Memory B cell (primary cell): ENCODE results near the gene COL4A3.

Source experiments
- ATAC-seq: fragments of 150-1000 bp; cut with Tn5 transposase; 2 replicates; pipeline ENCODE4 v1.10.0; 2021; ENCODE audit warnings: low read depth, mild to moderate bottlenecking, moderate library complexity
- DNase-seq, 2 donors: peaks; one replicate each; pipeline ENCODE4 v3.0.0; 2022; ENCODE audit warnings: low spot score in 2 of 2
- H3K27ac Mint-ChIP-seq: one replicate; pipeline ENCODE4 v1.8.0; 2022; ENCODE audit warnings: mild to moderate bottlenecking, moderate library complexity, mixed read lengths
- H3K27me3 Mint-ChIP-seq: one replicate; pipeline ENCODE4 v1.8.0; 2022; ENCODE audit warnings: mixed read lengths
- H3K36me3 Mint-ChIP-seq: one replicate; pipeline ENCODE4 v1.8.0; 2022; ENCODE audit warnings: mild to moderate bottlenecking, mixed read lengths
- H3K4me1 Mint-ChIP-seq: one replicate; pipeline ENCODE4 v1.8.0; 2022; ENCODE audit warnings: mixed read lengths
- H3K4me3 Mint-ChIP-seq: one replicate; pipeline ENCODE4 v1.8.0; 2022; ENCODE audit warnings: mild to moderate bottlenecking, moderate library complexity, mixed read lengths
- H3K9me3 Mint-ChIP-seq: one replicate; pipeline ENCODE4 v1.8.0; 2022; ENCODE audit warnings: mixed read lengths

Gene COL4A3

DNA sequence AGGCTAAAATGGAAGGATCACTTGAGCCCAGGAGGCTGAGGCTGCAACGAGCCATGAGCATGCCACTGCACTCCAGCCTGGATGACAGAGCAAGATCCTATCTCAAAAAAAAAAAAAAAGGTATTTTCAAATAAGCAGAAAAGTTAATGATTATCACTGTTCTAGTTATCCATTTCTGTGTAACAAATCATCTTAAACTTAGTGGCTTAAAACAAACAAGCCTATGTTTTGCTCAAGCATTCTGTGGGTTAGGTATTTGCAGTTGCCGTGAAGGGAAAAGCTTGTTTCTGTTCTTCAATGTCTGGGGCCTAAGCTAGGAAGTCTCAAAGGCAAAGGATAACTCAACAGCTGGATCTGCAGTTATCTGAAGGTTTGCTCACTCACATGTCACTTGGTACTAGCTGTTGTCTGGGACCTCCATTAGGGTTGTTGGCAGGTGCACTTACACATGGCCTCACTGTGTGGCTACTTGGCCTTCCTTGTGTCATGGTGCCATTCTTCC lies 174.7 kb downstream of the COL4A3 start:
- H3K27ac Mint-ChIP-seq = no peak overlapping the region
- peaks cover 24% of the 10 kb centered on the region for H3K36me3 Mint-ChIP-seq
- no peak for ATAC-seq
- H3K4me1 Mint-ChIP-seq = no peaks in the 10 kb centered on the region
- H3K27me3 Mint-ChIP-seq = no peaks in the 10 kb centered on the region
- DNase-seq = no peak
- no peaks in the 10 kb centered on the region for H3K9me3 Mint-ChIP-seq
- H3K4me3 Mint-ChIP-seq = no peak overlapping the region

GRCh38 chr2:227340106-227340505 lies 175.7 kb downstream of the COL4A3 start:
- no peaks in the 10 kb centered on the region for H3K4me1 Mint-ChIP-seq
- H3K27me3 Mint-ChIP-seq = no peaks in the 10 kb centered on the region
- H3K9me3 Mint-ChIP-seq = no peaks in the 10 kb centered on the region
- H3K4me3 Mint-ChIP-seq = no peak overlapping the region
- peaks cover 18% of the 10 kb centered on the region for H3K36me3 Mint-ChIP-seq
- DNase-seq (no peak), ATAC-seq (no peak)
- no peak overlapping the region for H3K27ac Mint-ChIP-seq

- H3K36me3 Mint-ChIP-seq = peaks cover 5% of the 10 kb centered on the region
- H3K27ac Mint-ChIP-seq = no peak overlapping the region
- H3K4me1 Mint-ChIP-seq = no peaks in the 10 kb centered on the region
- DNase-seq (no peak), ATAC-seq (no peak)
- H3K9me3 Mint-ChIP-seq = no peaks in the 10 kb centered on the region
- no peak overlapping the region for H3K4me3 Mint-ChIP-seq
- H3K27me3 Mint-ChIP-seq = no peaks in the 10 kb centered on the region
Observed at GRCh38 chr2:227341553-227341952, 177.1 kb downstream of the COL4A3 start.

- Mint-ChIP-seq H3K4me1 (no peaks in the 10 kb centered on the region), H3K36me3 (peaks cover 8% of the 10 kb centered on the region), H3K27ac (no peak overlapping the region), H3K27me3 (no peaks in the 10 kb centered on the region), H3K4me3 (no peak overlapping the region), H3K9me3 (no peaks in the 10 kb centered on the region)
- ATAC-seq = no peak
- no peak for DNase-seq
Observed at GRCh38 chr2:227344231-227344630, 179.8 kb downstream of the COL4A3 start.

DNA sequence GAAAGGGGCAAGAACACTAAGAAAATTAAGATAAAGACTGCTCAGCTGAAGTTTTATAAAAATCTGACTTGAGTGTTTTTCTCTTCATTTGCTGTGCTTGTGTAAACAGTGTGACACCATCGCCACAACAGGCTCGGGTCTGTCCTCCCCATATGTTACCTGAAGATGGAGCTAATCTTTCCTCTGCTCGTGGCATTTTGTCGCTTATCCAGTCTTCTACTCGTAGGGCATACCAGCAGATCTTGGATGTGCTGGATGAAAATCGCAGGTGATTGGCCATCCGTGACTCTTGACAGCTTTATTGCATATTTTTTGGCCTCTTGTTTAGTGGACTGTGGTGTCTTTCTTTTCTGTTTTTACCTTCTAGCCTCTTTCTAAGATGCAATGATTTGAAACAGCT lies 182.7 kb downstream of the COL4A3 start:
- no peak for DNase-seq
- no peak overlapping the region for H3K4me3 Mint-ChIP-seq
- no peak for ATAC-seq
- peaks cover 7% of the 10 kb centered on the region for H3K36me3 Mint-ChIP-seq
- H3K9me3 Mint-ChIP-seq = no peaks in the 10 kb centered on the region
- H3K27ac Mint-ChIP-seq = no peak overlapping the region
- H3K27me3 Mint-ChIP-seq = no peaks in the 10 kb centered on the region
- H3K4me1 Mint-ChIP-seq = no peaks in the 10 kb centered on the region

- DNase-seq (no peak), ATAC-seq (no peak)
- no peak overlapping the region for H3K27ac Mint-ChIP-seq
- H3K9me3 Mint-ChIP-seq = no peaks in the 10 kb centered on the region
- H3K4me3 Mint-ChIP-seq = no peak overlapping the region
- H3K27me3 Mint-ChIP-seq = no peaks in the 10 kb centered on the region
- H3K36me3 Mint-ChIP-seq = peaks cover 10% of the 10 kb centered on the region
- no peaks in the 10 kb centered on the region for H3K4me1 Mint-ChIP-seq
Observed at GRCh38 chr2:227348324-227348723, 183.9 kb downstream of the COL4A3 start.

DNA sequence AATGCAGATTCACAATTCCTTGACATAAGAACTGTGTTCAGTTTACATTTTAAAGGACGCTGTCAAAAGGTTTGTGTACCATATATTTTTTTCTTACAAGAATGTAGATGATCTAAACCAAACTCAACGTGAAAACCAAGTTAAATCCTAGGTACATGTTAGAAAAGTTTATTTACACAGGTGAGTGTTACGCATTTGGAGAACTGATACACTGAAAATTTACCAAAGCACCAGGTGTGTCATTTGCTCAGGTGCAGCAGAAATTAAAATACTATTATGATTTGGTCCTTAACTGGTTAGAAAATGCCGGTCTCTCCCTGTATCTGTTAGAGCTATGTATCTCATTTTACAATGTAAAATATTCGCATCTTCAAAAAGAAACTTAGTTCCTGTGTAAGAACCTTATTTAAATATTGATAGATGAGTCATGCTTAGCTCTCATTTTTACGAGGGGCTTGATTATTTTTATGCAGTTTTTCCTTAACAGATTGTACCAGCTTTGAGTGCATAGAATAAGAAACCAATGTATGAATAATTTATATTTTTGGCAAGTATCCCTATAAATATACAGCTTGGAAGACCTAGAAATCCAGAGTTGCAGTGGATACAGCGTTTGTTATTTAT lies 185.7 kb downstream of the COL4A3 start:
- Mint-ChIP-seq H3K36me3 (peaks cover 10% of the 10 kb centered on the region), H3K4me1 (no peaks in the 10 kb centered on the region), H3K27ac (no peak overlapping the region), H3K4me3 (no peak overlapping the region), H3K27me3 (no peaks in the 10 kb centered on the region), H3K9me3 (no peaks in the 10 kb centered on the region)
- no peak for ATAC-seq
- DNase-seq = no peak

DNA sequence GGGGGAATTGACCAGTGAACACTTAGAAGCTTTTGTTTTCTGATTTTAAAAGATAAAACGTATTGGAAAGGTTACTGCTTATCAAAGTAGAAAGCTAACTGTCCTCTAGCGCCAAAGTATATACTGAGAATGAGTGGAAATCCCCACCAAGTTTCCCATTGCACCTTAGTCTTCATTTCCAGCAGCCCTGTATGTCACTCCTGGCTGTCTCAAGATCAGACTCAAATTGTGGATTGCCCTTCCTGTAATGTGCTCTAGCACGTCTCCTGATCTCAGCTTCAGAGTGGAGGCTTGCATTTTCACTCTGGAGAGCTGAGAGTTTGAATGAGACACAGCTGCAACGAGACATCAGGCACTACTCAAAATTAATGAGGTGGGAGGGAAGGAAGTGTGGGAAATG lies 187.2 kb downstream of the COL4A3 start:
- H3K9me3 Mint-ChIP-seq = no peaks in the 10 kb centered on the region
- peaks cover 12% of the 10 kb centered on the region for H3K36me3 Mint-ChIP-seq
- H3K27me3 Mint-ChIP-seq = no peaks in the 10 kb centered on the region
- ATAC-seq (no peak), DNase-seq (no peak)
- no peaks in the 10 kb centered on the region for H3K4me1 Mint-ChIP-seq
- peak overlapping the region; percentile 5 for H3K27ac Mint-ChIP-seq
- H3K4me3 Mint-ChIP-seq = no peak overlapping the region

GRCh38 chr2:227360351-227360750 lies 195.9 kb downstream of the COL4A3 start:
- no peaks in the 10 kb centered on the region for H3K27me3 Mint-ChIP-seq
- no peaks in the 10 kb centered on the region for H3K9me3 Mint-ChIP-seq
- no peak for DNase-seq
- no peak overlapping the region for H3K4me3 Mint-ChIP-seq
- no peaks in the 10 kb centered on the region for H3K4me1 Mint-ChIP-seq
- peaks cover 12% of the 10 kb centered on the region for H3K36me3 Mint-ChIP-seq
- ATAC-seq = no peak
- peak overlapping the region; percentile 8 for H3K27ac Mint-ChIP-seq

- H3K27ac Mint-ChIP-seq = peak overlapping the region; percentile 8
- no peak overlapping the region for H3K4me3 Mint-ChIP-seq
- H3K36me3 Mint-ChIP-seq = peaks cover 7% of the 10 kb centered on the region
- ATAC-seq = peak; percentile 34
- peak in 1 of 2 donors; percentile 13 for DNase-seq
- no peaks in the 10 kb centered on the region for H3K4me1 Mint-ChIP-seq
- H3K9me3 Mint-ChIP-seq = no peaks in the 10 kb centered on the region
- no peaks in the 10 kb centered on the region for H3K27me3 Mint-ChIP-seq
Observed at GRCh38 chr2:227363756-227364155, 199.3 kb downstream of the COL4A3 start.
